ENCODE measurements around the gene ZFP57. TPM values are rescaled to one million over a fixed set of nuclear protein-coding genes. Genes with fewer than 3 reads are reported as not detected.

ZFP57 gene
- total and polyA plus RNA-seq, 10 of the 15 experiments (the other 5 are each of a cell fraction or from before 2014, with no cell fraction given) = not detected

DNA sequence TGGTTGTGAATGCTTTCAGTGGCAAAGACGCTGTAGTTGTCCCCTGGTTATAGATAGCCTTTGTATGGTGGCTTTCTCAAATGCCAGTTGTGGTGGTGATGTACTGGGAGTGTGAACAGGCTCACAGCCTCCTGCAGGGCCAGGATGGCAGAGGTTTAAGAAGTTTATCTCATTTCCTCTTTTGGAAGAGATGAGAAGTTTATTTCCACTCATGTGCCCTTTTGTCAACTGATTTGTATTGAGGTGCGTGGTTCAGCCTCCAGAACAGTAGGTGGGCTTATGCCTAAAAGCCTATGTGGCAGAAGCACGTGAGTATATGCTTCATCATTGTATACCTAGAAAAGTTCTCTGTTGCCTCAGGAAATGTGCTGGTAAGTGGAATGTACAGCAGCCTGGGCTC, 13.7 kb upstream of the ZFP57 start:
- no peak overlapping the region for H3K27ac ChIP-seq (ENCODE audit: control insufficient read depth, insufficient read depth)
- ChIA-PET RAD21 (ENCODE audit: unreplicated experiment) (interaction anchor here (2.1 kb wide), 1 partner anchor 45 kb away, joined by 6 read pairs; no protein-coding TSS in a partner anchor), SMC1A (ENCODE audit: uncharacterized antibody, unreplicated experiment) (interaction anchor here (0.9 to 1.0 kb wide), 2 partner anchors 13 to 44 kb away, joined by 3 to 4 read pairs; no protein-coding TSS in a partner anchor), CTCF (interaction anchor here (3.6 to 3.9 kb wide), 2 partner anchors 40 to 44 kb away, joined by 34 to 39 read pairs; no protein-coding TSS in a partner anchor), POLR2A (no interaction called here)
- 0% methylated on average over 3 of the region's 3 CpGs for WGBS (ENCODE audit: insufficient coverage, insufficient replicate concordance, low lambda C conversion rate, missing lambda C conversion rate)
- DNase-seq (ENCODE audit: low read depth, low spot score) (no peak), ATAC-seq (peak; percentile 32; the same call in 1 of the 3 replicates), FAIRE-seq (no peak)
- intact Hi-C loops (cut with micrococcal nuclease; ENCODE audit: unreplicated experiment) = no loop called here
- H4K20me1 ChIP-seq (ENCODE audit: control insufficient read depth, insufficient read depth) = no peaks in the 10 kb centered on the region
- no peaks in the 10 kb centered on the region for H3K79me2 ChIP-seq (ENCODE audit: control insufficient read depth, insufficient read depth, low read length)
- no peak overlapping the region for H2AFZ ChIP-seq (ENCODE audit: control insufficient read depth, low read depth, low read length)
- H3K9me3 ChIP-seq (replicated peaks; ENCODE audit: control insufficient read depth, insufficient read depth, low read length) = no peaks in the 10 kb centered on the region
- H3K4me3 ChIP-seq = no peak overlapping the region
- H3K4me1 ChIP-seq (ENCODE audit: control insufficient read depth, insufficient read depth, low read length) = no peaks in the 10 kb centered on the region
- in situ Hi-C loops (cut with MboI) = no loop called here
- no peak overlapping the region for H3K4me2 ChIP-seq (ENCODE audit: control insufficient read depth, insufficient read depth)
- no TSS peak for BruUV-seq (replicated peaks)
- no peaks in the 10 kb centered on the region for H3K36me3 ChIP-seq (ENCODE audit: control insufficient read depth in 2 of 2, insufficient read depth in 2 of 2, low read length in 1 of 2)
- TF ChIP-seq MEF2B (IDR thresholded peaks at IDR 0.05; ENCODE audit: partially characterized antibody, poor library complexity, severe bottlenecking) (no peak), PAX8 (IDR thresholded peaks at IDR 0.05) (no peak), SPI1 (IDR thresholded peaks at IDR 0.05; ENCODE audit: borderline replicate concordance, insufficient read depth, low read depth, low read length) (peak; percentile 50; the same call in 1 of the 2 replicates), SUPT20H (IDR thresholded peaks at IDR 0.05; ENCODE audit: borderline replicate concordance, control insufficient read depth, low read depth, low read length) (no peak), SMAD1 (IDR thresholded peaks at IDR 0.05; ENCODE audit: low read depth, partially characterized antibody) (no peak), PML (IDR thresholded peaks at IDR 0.05; ENCODE audit: low read length) (no peak), BHLHE40 (IDR thresholded peaks at IDR 0.05; ENCODE audit: borderline replicate concordance in 1 of 2, low read depth in 2 of 2, low read length in 1 of 2) (peak in 1 of 2 experiments; percentile 18; a peak in 1 of 4 replicates), DPF2 (IDR thresholded peaks at IDR 0.05) (no peak), ZNF217 (IDR thresholded peaks at IDR 0.05) (no peak), MYB (IDR thresholded peaks at IDR 0.05; ENCODE audit: borderline replicate concordance, low read depth, low read length) (no peak), HDAC6 (IDR thresholded peaks at IDR 0.05; ENCODE audit: unreplicated experiment) (no peak), TBL1XR1 (IDR thresholded peaks at IDR 0.05; ENCODE audit: low read depth, low read length) (no peak), TCF3 (IDR thresholded peaks at IDR 0.05; ENCODE audit: borderline replicate concordance, insufficient read depth, low read depth, low read length) (no peak), SRF (IDR thresholded peaks at IDR 0.05; ENCODE audit: low read depth in 2 of 2, low read length in 2 of 2) (no peak)
- TF ChIP-seq, protein P1, sequence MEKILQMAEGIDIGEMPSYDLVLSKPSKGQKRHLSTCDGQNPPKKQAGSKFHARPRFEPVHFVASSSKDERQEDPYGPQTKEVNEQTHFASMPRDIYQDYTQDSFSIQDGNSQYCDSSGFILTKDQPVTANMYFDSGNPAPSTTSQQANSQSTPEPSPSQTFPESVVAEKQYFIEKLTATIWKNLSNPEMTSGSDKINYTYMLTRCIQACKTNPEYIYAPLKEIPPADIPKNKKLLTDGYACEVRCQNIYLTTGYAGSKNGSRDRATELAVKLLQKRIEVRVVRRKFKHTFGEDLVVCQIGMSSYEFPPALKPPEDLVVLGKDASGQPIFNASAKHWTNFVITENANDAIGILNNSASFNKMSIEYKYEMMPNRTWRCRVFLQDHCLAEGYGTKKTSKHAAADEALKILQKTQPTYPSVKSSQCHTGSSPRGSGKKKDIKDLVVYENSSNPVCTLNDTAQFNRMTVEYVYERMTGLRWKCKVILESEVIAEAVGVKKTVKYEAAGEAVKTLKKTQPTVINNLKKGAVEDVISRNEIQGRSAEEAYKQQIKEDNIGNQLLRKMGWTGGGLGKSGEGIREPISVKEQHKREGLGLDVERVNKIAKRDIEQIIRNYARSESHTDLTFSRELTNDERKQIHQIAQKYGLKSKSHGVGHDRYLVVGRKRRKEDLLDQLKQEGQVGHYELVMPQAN (conservative IDR thresholded peaks at IDR 0.05) = no peak
- TF ChIP-seq, protein P2, sequence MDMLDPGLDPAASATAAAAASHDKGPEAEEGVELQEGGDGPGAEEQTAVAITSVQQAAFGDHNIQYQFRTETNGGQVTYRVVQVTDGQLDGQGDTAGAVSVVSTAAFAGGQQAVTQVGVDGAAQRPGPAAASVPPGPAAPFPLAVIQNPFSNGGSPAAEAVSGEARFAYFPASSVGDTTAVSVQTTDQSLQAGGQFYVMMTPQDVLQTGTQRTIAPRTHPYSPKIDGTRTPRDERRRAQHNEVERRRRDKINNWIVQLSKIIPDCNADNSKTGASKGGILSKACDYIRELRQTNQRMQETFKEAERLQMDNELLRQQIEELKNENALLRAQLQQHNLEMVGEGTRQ (IDR thresholded peaks at IDR 0.05; ENCODE audit: borderline replicate concordance, low read depth, low read length) = no peak
- H3K27me3 ChIP-seq (replicated peaks in 1 of 2; ENCODE audit: control insufficient read depth in 2 of 2, insufficient read depth in 2 of 2, low read length in 1 of 2) = no peaks in the 10 kb centered on the region; a peak in 1 of 4 replicates
- H3K9ac ChIP-seq (ENCODE audit: control insufficient read depth, insufficient read depth, low read length) = no peak overlapping the region
